Adrenal gland (tissue), 12 donors: ENCODE data around the gene CKMT2. TPM values are rescaled to one million over a fixed set of nuclear protein-coding genes. Genes with fewer than 3 reads are reported as not detected.
A peak's percentile ranks its signal among the peaks of the same experiment; 100 is the strongest.

Experiments
- DNase-seq, 7 donors: peaks; one replicate each; pipeline ENCODE4 v3.0.0-alpha.2; 2019 to 2020
- H3K27ac ChIP-seq, 5 donors: fragments of 200-600 bp; sonication (generic) in 4 of 5; 1 replicate in 3 of 5; 2 replicates in 2 of 5; pipeline versions ENCODE4 v1.5.1 to v1.8.0; 2016 to 2020; ENCODE audit warnings: mild to moderate bottlenecking in 1 of 5
- H3K27me3 ChIP-seq: fragments of 200-600 bp; 2 replicates; pipeline ENCODE4 v1.8.0; 2021
- H3K36me3 ChIP-seq, 2 donors: fragments of 200-600 bp; replicated peaks in 1 of 2; 1 replicate in 1 of 2; 2 replicates in 1 of 2; pipeline versions ENCODE4 v1.5.1 to v1.8.0; 2018 to 2022
- H3K4me1 ChIP-seq, 2 donors: fragments of 200-600 bp; replicated peaks in 1 of 2; 1 replicate in 1 of 2; 2 replicates in 1 of 2; pipeline versions ENCODE4 v1.5.1 to v1.8.0; 2018 to 2021
- H3K4me3 ChIP-seq, 4 donors: fragments of 200-600 bp; sonication (generic) in 3 of 4; one replicate each; pipeline ENCODE4 v1.5.1; 2016 to 2018
- H3K9me3 ChIP-seq, 3 donors: fragments of 200-600 bp; sonication (generic) in 1 of 3; replicated peaks in 1 of 3; 1 replicate in 2 of 3; 2 replicates in 1 of 3; pipeline versions ENCODE4 v1.5.1 to v1.8.0; 2016 to 2021
- CTCF ChIP-seq, 6 experiments: fragments of 450-650 bp in 4 of 6; fragments of 200-600 bp in 2 of 6; sonication (generic) in 1 of 6; IDR thresholded peaks; 1 replicate in 5 of 6; 2 replicates in 1 of 6; pipeline versions ENCODE4 v1.5.1 to v1.8.0; 2016 to 2021; ENCODE audit warnings: antibody characterized with exemption in 6 of 6, mild to moderate bottlenecking in 2 of 6, moderate library complexity in 1 of 6
- POLR2A ChIP-seq, 2 donors: fragments of 450-650 bp; IDR thresholded peaks; one replicate each; pipeline ENCODE4 v1.6.1; 2017; ENCODE audit warnings: antibody characterized with exemption in 2 of 2, mild to moderate bottlenecking in 2 of 2, moderate library complexity in 1 of 2
- WGBS, 4 donors: extraction: QIAGEN DNeasy Blood & Tissue Kit in 2 of 4; methylation state at CpG; one replicate each; pipeline versions ENCODE4 v1.1.5 to v1.1.7; 2013 to 2017; 5-methylcytosine and 5-hydroxymethylcytosine counted together
- intact Hi-C, 2 donors: fragments of 100-400 bp; cut with DNase I; formaldehyde crosslinking; loops; one replicate each; pipeline versions ENCODE4 v1.14.1 to v1.15.0; 2022 to 2023
- polyA plus RNA-seq, 3 donors: library from polyadenylated mRNA; stranded (reverse); fragments of 200-250 nt in 2 of 3; fragments of 350-450 nt in 1 of 3; fragmentation: Illumina TruSeq in 1 of 3; extraction: RNeasy Lipid Tissue Mini Kit (QIAGEN cat#74804) in 1 of 3; gene quantifications; one replicate each; pipeline ENCODE4 v1.2.3, GENCODE V29; 2013 to 2014
- total RNA-seq, 9 donors: library from RNA; depleted of rRNA in 4 of 9; stranded (reverse); fragments of >200 nt in 4 of 9; fragments of 120-200 nt in 1 of 9; fragmentation: NEBNext Ultra II Directional in 1 of 9; extraction: Animal tissue kit (Norgen Biotek cat#: 25700) in 1 of 9; gene quantifications; one replicate each; pipeline versions ENCODE4 v1.1.0 to v1.2.4, GENCODE V29; 2013 to 2023
- donor health status: healthy with polysubstance abuse.
- donor health status: Bipolar disorder and iron deficiency.
- donor health status: DM: yes; HTN: yes; CAD: no.
- donor health status: DM: no; HTN: no; CAD: no.
- donor health status: DM: no; HTN: no; CAD: no.
- donor health status: DM: yes; HTN: yes; CAD: no.

Gene CKMT2
- total and polyA plus RNA-seq, 12 donors: 22.5 to 112 (median 49.9) TPM

GRCh38 chr5:81234801-81235200 lies 1.7 kb downstream of the CKMT2 start:
- H3K4me3 ChIP-seq: peak overlapping the region in 1 of 4 donors; percentile 53
- peak in 4 of 7 donors; percentile 46 to 58 (median 54) for DNase-seq
- no peaks in the 10 kb centered on the region for H3K36me3 ChIP-seq
- H3K9me3 ChIP-seq: no peaks in the 10 kb centered on the region
- H3K27ac ChIP-seq: peak overlapping the region; percentile 61 to 94 (median 88)
- peaks cover 21 to 30% of the 10 kb centered on the region in 2 donors for H3K4me1 ChIP-seq
- intact Hi-C loops: no loop called here
- WGBS, 4 donors: 40 to 62% (median 47%) methylated on average over 3 of the region's 3 CpGs
- no peak for TF ChIP-seq CTCF (IDR thresholded peaks at IDR 0.05)
- no peak for TF ChIP-seq POLR2A (IDR thresholded peaks at IDR 0.05)
- no peaks in the 10 kb centered on the region for H3K27me3 ChIP-seq

GRCh38 chr5:81235287-81236072 lies 2.4 kb downstream of the CKMT2 start:
- intact Hi-C loops: no loop called here

GRCh38 chr5:81238460-81238859 lies 5.3 kb downstream of the CKMT2 start:
- TF ChIP-seq POLR2A (IDR thresholded peaks at IDR 0.05) (no peak), CTCF (IDR thresholded peaks at IDR 0.05) (no peak)
- no peak overlapping the region for H3K27ac ChIP-seq
- 89 to 95% (median 92%) methylated on average over 4 of the region's 4 CpGs for WGBS, 4 donors
- H3K36me3 ChIP-seq: no peaks in the 10 kb centered on the region
- H3K27me3 ChIP-seq: no peaks in the 10 kb centered on the region
- DNase-seq: no peak
- H3K4me3 ChIP-seq: no peak overlapping the region
- H3K9me3 ChIP-seq: no peaks in the 10 kb centered on the region
- intact Hi-C loops: loop anchor here in 1 of 2 donors (2.0 kb wide), 1 partner anchor 60 kb away; no protein-coding TSS in a partner anchor
- peaks cover 21 to 44% of the 10 kb centered on the region in 2 donors for H3K4me1 ChIP-seq

More at GRCh38 chr5:81235287-81236072, 2.4 kb downstream of the CKMT2 start:
- Histone ChIP-seq H3K27me3 (no peaks in the 10 kb centered on the region), H3K36me3 (no peaks in the 10 kb centered on the region), H3K4me3 (no peak overlapping the region), H3K27ac (peak overlapping the region in 3 of 5 donors; percentile 88 to 94 (median 92)), H3K4me1 (peaks cover 21 to 36% of the 10 kb centered on the region in 2 donors), H3K9me3 (no peaks in the 10 kb centered on the region)
- DNase-seq: peak; percentile 53 to 76 (median 66)
- TF ChIP-seq CTCF (IDR thresholded peaks at IDR 0.05) (no peak), POLR2A (IDR thresholded peaks at IDR 0.05) (no peak)
- WGBS, 4 donors: 23 to 54% (median 45%) methylated on average over 5 to 10 of the region's 10 CpGs

- Histone ChIP-seq H3K36me3 (no peaks in the 10 kb centered on the region), H3K27me3 (no peaks in the 10 kb centered on the region), H3K4me1 (peaks cover 13 to 34% of the 10 kb centered on the region in 2 donors), H3K27ac (peak overlapping the region in 1 of 5 donors; percentile 36), H3K9me3 (no peaks in the 10 kb centered on the region), H3K4me3 (no peak overlapping the region)
- peak in 4 of 7 donors; percentile 35 to 68 (median 60) for DNase-seq
- peak in 1 of 2 donors; percentile 14 for TF ChIP-seq POLR2A (IDR thresholded peaks at IDR 0.05)
- TF ChIP-seq CTCF (IDR thresholded peaks at IDR 0.05): peak in 3 of 6 experiments; percentile 3 to 22 (median 8)
- intact Hi-C loops: loop anchor here in 1 of 2 donors (2.0 kb wide), 1 partner anchor 59 kb away; no protein-coding TSS in a partner anchor
- WGBS, 4 donors: 66 to 89% (median 70%) methylated on average over 4 to 5 of the region's 5 CpGs
Observed at GRCh38 chr5:81239613-81240012, 6.5 kb downstream of the CKMT2 start.
